OCI-LY1 (cell line): ENCODE results near the gene ARHGEF28.

Experiments
- H2AFZ ChIP-seq: fragments of 200-600 bp; sonication (generic), shearing (Covaris generic); 2 replicates; pipeline ENCODE4 v1.6.0; 2014; ENCODE audit warnings: antibody characterized with exemption, mild to moderate bottlenecking, low read length
- H3F3A ChIP-seq: fragments of 200-600 bp; sonication (generic), shearing (Covaris generic); 2 replicates; pipeline ENCODE4 v1.6.0; 2014; ENCODE audit warnings: mild to moderate bottlenecking, antibody characterized with exemption, low read length, moderate library complexity; ENCODE audit not compliant: insufficient read depth
- H3K27ac ChIP-seq: fragments of 200-600 bp; sonication (generic); 2 replicates; pipeline ENCODE4 v1.5.1; 2014; ENCODE audit warnings: low read length, mixed run types, mild to moderate bottlenecking, low read depth; ENCODE audit not compliant: poor library complexity, severe bottlenecking
- H3K27me3 ChIP-seq: fragments of 200-600 bp; sonication (generic); 2 replicates; pipeline ENCODE4 v1.6.0; 2014; ENCODE audit warnings: antibody characterized with exemption, mild to moderate bottlenecking, low read length, moderate library complexity; ENCODE audit not compliant: insufficient read depth
- H3K36me3 ChIP-seq: fragments of 200-600 bp; sonication (generic); 2 replicates; pipeline ENCODE4 v1.6.1; 2014; ENCODE audit warnings: mild to moderate bottlenecking, antibody characterized with exemption, low read length, moderate library complexity, mixed read lengths; ENCODE audit not compliant: insufficient read depth
- H3K4me1 ChIP-seq: fragments of 200-600 bp; sonication (generic); 2 replicates; pipeline ENCODE4 v1.5.1; 2014; ENCODE audit warnings: mild to moderate bottlenecking, low read length, moderate library complexity; ENCODE audit not compliant: insufficient read depth, severe bottlenecking
- H3K4me2 ChIP-seq: fragments of 200-600 bp; sonication (generic), shearing (Covaris generic); 2 replicates; pipeline ENCODE4 v1.6.1; 2014; ENCODE audit warnings: low read length
- H3K4me3 ChIP-seq: fragments of 200-600 bp; sonication (generic); 2 replicates; pipeline ENCODE4 v1.5.1; 2014; ENCODE audit warnings: low read length, low read depth, mild to moderate bottlenecking, mixed read lengths; ENCODE audit not compliant: poor library complexity, severe bottlenecking
- H3K79me2 ChIP-seq: fragments of 200-600 bp; shearing (Covaris generic); 2 replicates; pipeline ENCODE4 v1.6.1; 2016; ENCODE audit warnings: mixed run types, low read length, mixed read lengths; ENCODE audit not compliant: insufficient read depth
- H3K9ac ChIP-seq: fragments of 200-600 bp; sonication (generic), shearing (Covaris generic); 2 replicates; pipeline ENCODE4 v1.6.1; 2014; ENCODE audit warnings: mild to moderate bottlenecking, low read length, mixed read lengths
- H3K9me2 ChIP-seq: fragments of 200-600 bp; sonication (generic), shearing (Covaris generic); 2 replicates; pipeline ENCODE4 v1.6.1; 2014; ENCODE audit warnings: low read depth, mild to moderate bottlenecking, low read length, mixed read lengths
- H3K9me3 ChIP-seq: fragments of 200-600 bp; shearing (Covaris generic); 2 replicates; pipeline ENCODE4 v1.6.1; 2014; ENCODE audit warnings: low read length, mixed read lengths
- H4K20me1 ChIP-seq: fragments of 200-600 bp; sonication (generic), shearing (Covaris generic); 2 replicates; pipeline ENCODE4 v1.6.0; 2016; ENCODE audit warnings: mild to moderate bottlenecking, low read length; ENCODE audit not compliant: insufficient read depth
- EZH2 ChIP-seq: fragments of 200-600 bp; sonication (generic), shearing (Covaris generic); IDR thresholded peaks from 2 replicates; pipeline ENCODE4 v1.8.0; 2017; ENCODE audit warnings: borderline replicate concordance, mixed run types, mild to moderate bottlenecking, antibody characterized with exemption, low read length, moderate library complexity, mixed read lengths
- TF ChIP-seq, protein P1 (sequence below): fragments of 200-600 bp; sonication (generic), shearing (Covaris generic); IDR thresholded peaks from 2 replicates; pipeline ENCODE4 v1.5.1; 2017; ENCODE audit warnings: mild to moderate bottlenecking, antibody characterized with exemption, low read length, moderate library complexity, mixed read lengths

The ARHGEF28 gene

DNA sequence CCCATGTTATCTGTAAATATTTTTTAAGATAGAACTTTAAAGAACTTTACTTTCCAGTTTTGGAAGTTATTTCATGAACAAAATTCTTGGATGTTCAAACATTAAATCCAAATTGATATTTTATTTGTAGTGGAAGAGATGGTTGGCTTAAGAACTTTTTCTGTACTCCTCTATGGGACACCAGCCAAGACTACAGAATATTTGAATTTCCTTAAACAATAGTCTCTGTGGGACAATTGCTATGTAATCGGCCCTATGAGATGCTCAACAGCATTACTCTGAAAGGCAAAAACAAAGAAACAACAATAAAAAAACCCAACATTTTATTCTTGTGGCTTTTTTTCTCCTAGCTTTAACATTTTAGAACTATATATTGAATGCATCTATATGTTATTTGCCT, 289.3 kb downstream of the ARHGEF28 start:
- no peaks in the 10 kb centered on the region for H3K9me3 ChIP-seq
- H2AFZ ChIP-seq, result no peak overlapping the region
- H3K9me2 ChIP-seq, result no peaks in the 10 kb centered on the region
- no peak for TF ChIP-seq EZH2
- TF ChIP-seq, protein P1, sequence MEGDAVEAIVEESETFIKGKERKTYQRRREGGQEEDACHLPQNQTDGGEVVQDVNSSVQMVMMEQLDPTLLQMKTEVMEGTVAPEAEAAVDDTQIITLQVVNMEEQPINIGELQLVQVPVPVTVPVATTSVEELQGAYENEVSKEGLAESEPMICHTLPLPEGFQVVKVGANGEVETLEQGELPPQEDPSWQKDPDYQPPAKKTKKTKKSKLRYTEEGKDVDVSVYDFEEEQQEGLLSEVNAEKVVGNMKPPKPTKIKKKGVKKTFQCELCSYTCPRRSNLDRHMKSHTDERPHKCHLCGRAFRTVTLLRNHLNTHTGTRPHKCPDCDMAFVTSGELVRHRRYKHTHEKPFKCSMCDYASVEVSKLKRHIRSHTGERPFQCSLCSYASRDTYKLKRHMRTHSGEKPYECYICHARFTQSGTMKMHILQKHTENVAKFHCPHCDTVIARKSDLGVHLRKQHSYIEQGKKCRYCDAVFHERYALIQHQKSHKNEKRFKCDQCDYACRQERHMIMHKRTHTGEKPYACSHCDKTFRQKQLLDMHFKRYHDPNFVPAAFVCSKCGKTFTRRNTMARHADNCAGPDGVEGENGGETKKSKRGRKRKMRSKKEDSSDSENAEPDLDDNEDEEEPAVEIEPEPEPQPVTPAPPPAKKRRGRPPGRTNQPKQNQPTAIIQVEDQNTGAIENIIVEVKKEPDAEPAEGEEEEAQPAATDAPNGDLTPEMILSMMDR, result no peak
- H3K27ac ChIP-seq, result no peak overlapping the region
- H4K20me1 ChIP-seq, result no peaks in the 10 kb centered on the region
- no peak overlapping the region for H3K4me3 ChIP-seq
- H3K4me2 ChIP-seq, result no peak overlapping the region
- no peaks in the 10 kb centered on the region for H3K4me1 ChIP-seq
- H3K9ac ChIP-seq, result no peak overlapping the region
- no peaks in the 10 kb centered on the region for H3K36me3 ChIP-seq
- no peaks in the 10 kb centered on the region for H3K79me2 ChIP-seq
- H3K27me3 ChIP-seq, result no peaks in the 10 kb centered on the region
- no peaks in the 10 kb centered on the region for H3F3A ChIP-seq

DNA sequence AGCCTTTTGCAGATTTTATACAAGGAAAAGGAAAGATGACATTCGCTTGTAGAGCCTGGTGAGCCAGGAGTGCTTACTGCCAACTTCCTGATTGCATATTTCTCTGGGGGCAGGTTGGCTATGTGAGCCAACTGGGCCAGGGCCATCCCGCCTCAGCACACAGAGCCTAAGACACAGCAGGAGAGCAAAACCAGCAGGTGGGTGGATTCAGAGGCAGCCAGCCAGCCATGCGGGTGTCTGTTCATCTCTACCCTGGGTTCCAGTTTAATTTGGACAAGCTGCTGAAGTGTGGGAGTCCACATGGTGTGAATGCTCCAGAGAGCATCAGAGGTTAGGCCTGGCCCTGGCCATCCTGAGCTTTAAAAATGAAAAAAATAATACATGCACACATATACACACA, 291.4 kb downstream of the ARHGEF28 start:
- Histone ChIP-seq H3K27me3 (no peaks in the 10 kb centered on the region), H4K20me1 (no peaks in the 10 kb centered on the region), H3F3A (no peaks in the 10 kb centered on the region), H3K79me2 (no peaks in the 10 kb centered on the region), H2AFZ (no peak overlapping the region), H3K9ac (no peak overlapping the region), H3K4me2 (no peak overlapping the region), H3K4me1 (no peaks in the 10 kb centered on the region), H3K4me3 (no peak overlapping the region), H3K36me3 (no peaks in the 10 kb centered on the region), H3K27ac (no peak overlapping the region), H3K9me2 (no peaks in the 10 kb centered on the region), H3K9me3 (no peaks in the 10 kb centered on the region)
- TF ChIP-seq, protein P1, result no peak
- no peak for TF ChIP-seq EZH2

DNA sequence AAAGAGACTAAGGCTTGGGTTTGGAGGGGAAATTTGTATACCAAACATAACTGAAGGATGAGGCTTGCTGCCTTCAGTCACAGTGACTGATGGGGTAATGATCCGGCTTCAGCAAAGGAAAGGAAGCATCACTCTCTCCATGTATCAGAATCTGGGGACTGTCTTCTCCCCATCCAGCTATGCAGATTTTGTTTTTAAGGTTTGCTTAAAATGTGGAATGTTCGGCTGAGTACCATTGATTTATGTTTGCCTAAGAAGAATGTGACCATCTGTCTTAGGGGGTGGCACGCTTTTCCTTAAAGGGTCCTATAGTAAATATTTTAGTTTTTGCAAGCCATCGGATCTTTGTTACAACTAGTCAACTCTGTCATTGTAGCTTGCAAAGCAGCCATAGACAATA, 291.9 kb downstream of the ARHGEF28 start:
- Histone ChIP-seq H3K36me3 (no peaks in the 10 kb centered on the region), H3K4me1 (no peaks in the 10 kb centered on the region), H3K27me3 (no peaks in the 10 kb centered on the region), H2AFZ (no peak overlapping the region), H3K27ac (no peak overlapping the region), H3K9me3 (no peaks in the 10 kb centered on the region), H3F3A (no peaks in the 10 kb centered on the region), H3K4me2 (no peak overlapping the region), H4K20me1 (no peaks in the 10 kb centered on the region), H3K79me2 (no peaks in the 10 kb centered on the region), H3K4me3 (no peak overlapping the region), H3K9me2 (no peaks in the 10 kb centered on the region), H3K9ac (no peak overlapping the region)
- no peak for TF ChIP-seq EZH2
- TF ChIP-seq, protein P1, result no peak
